Right ventricle myocardium superior (tissue), 1 donor: ENCODE data around the gene CA5A. TPM values are rescaled to one million over a fixed set of nuclear protein-coding genes. Genes with fewer than 3 reads are reported as not detected.
"Not testable (repeated sequence)": the region's sequence is repeated elsewhere in the genome, so short reads cannot be mapped to it uniquely, and the experiment has no call there.

Experiments used
- ATAC-seq: fragments of 200-7000 bp; cut with Tn5 transposase; one replicate; pipeline ENCODE4 v1.9.1; 2020; ENCODE audit warnings: mild to moderate bottlenecking; ENCODE audit not compliant: poor library complexity
- DNase-seq: peaks from one replicate; pipeline ENCODE4 v3.0.0-alpha.2; 2020
- intact Hi-C: fragments of 100-400 bp; cut with DNase I; formaldehyde crosslinking; loops from one replicate; pipeline ENCODE4 v1.11.2; 2022
- total RNA-seq: library from RNA; stranded (reverse); fragmentation: NEBNext Ultra II Directional; extraction: Animal tissue kit (Norgen Biotek cat#: 25700); gene quantifications from one replicate; pipeline ENCODE4 v1.2.1, GENCODE V29; 2021
- donor health status: DM: no; HTN: yes; CAD: no; lungs with severe emphysema.

The CA5A gene
- total RNA-seq, 1 donor from 2014 or later, result not detected

GRCh38 chr16:87932475-87933139 lies 3.7 kb downstream of the CA5A start:
- peak; percentile 37 for DNase-seq
- ATAC-seq, intact Hi-C loops: not testable (repeated sequence)

GRCh38 chr16:87931504-87931903 lies 4.8 kb downstream of the CA5A start:
- ATAC-seq (no peak), DNase-seq (peak; percentile 22)
- intact Hi-C loops, result no loop called here

- intact Hi-C loops, result no loop called here
- ATAC-seq, result no peak
- DNase-seq, result peak; percentile 15
These were observed 5.9 kb downstream of the CA5A start for GRCh38 chr16:87930456-87930855.

GRCh38 chr16:87929986-87930385 lies 6.3 kb downstream of the CA5A start:
- ATAC-seq (no peak), DNase-seq (no peak)
- intact Hi-C loops, result no loop called here

GRCh38 chr16:87927195-87927562 lies 9.2 kb downstream of the CA5A start:
- DNase-seq, result no peak
- intact Hi-C loops, result no loop called here
- no peak for ATAC-seq

- DNase-seq (no peak), ATAC-seq (no peak)
- intact Hi-C loops, result no loop called here
These were observed 9.8 kb downstream of the CA5A start for GRCh38 chr16:87926246-87927194.

- ATAC-seq (no peak), DNase-seq (no peak)
- intact Hi-C loops, result no loop called here
These were observed 11.3 kb downstream of the CA5A start for GRCh38 chr16:87924811-87925670.

GRCh38 chr16:87924041-87924810 lies 12.1 kb downstream of the CA5A start:
- intact Hi-C loops, result no loop called here
- ATAC-seq, result no peak
- DNase-seq, result no peak

- DNase-seq, result peak; percentile 69
- intact Hi-C loops, result no loop called here
- ATAC-seq, result peak; percentile 77
These were observed 14.0 kb downstream of the CA5A start for GRCh38 chr16:87922250-87922871.

GRCh38 chr16:87921236-87921773 lies 15.0 kb downstream of the CA5A start:
- DNase-seq, result no peak
- ATAC-seq, result no peak
- intact Hi-C loops, result no loop called here

GRCh38 chr16:87919681-87919994 lies 16.7 kb downstream of the CA5A start:
- no peak for DNase-seq
- intact Hi-C loops, result no loop called here
- ATAC-seq, result no peak

GRCh38 chr16:87918866-87919680 lies 17.3 kb downstream of the CA5A start:
- intact Hi-C loops, result no loop called here
- DNase-seq (peak; percentile 71), ATAC-seq (peak; percentile 47)

- DNase-seq (no peak), ATAC-seq (no peak)
- intact Hi-C loops, result no loop called here
These were observed 18.0 kb downstream of the CA5A start for GRCh38 chr16:87918338-87918737.

- intact Hi-C loops, result no loop called here
- DNase-seq (no peak), ATAC-seq (no peak)
These were observed 18.8 kb downstream of the CA5A start for GRCh38 chr16:87917503-87917902.

GRCh38 chr16:87914812-87915211 lies 21.5 kb downstream of the CA5A start:
- ATAC-seq (no peak), DNase-seq (no peak)
- intact Hi-C loops, result no loop called here

- intact Hi-C loops, DNase-seq, ATAC-seq: not testable (repeated sequence)
These were observed 22.2 kb downstream of the CA5A start for GRCh38 chr16:87914021-87914725.
